GM21360 (cell line): Measurements from ENCODE around the gene CUX1.
"Not testable (repeated sequence)": the region's sequence is repeated elsewhere in the genome, so short reads cannot be mapped to it uniquely, and the experiment has no call there.

ENCODE experiments used
- ATAC-seq: cut with Tn5 transposase; IDR thresholded peaks from one replicate; pipeline ENCODE4 v1.9.1; 2021; ENCODE audit warnings: mild to moderate bottlenecking, moderate library complexity; ENCODE audit not compliant: unreplicated experiment

CUX1 gene

GRCh38 chr7:102292813-102293798 lies 475.7 kb downstream of the CUX1 start:
- no peak for ATAC-seq

GRCh38 chr7:102294589-102294988 lies 477.2 kb downstream of the CUX1 start:
- no peak for ATAC-seq

- ATAC-seq, result no peak
These were observed 478.1 kb downstream of the CUX1 start for GRCh38 chr7:102295346-102296178.

GRCh38 chr7:102296179-102296438 lies 478.7 kb downstream of the CUX1 start:
- ATAC-seq, result no peak

GRCh38 chr7:102296514-102296913 lies 479.1 kb downstream of the CUX1 start:
- ATAC-seq, result no peak

GRCh38 chr7:102297487-102298218 lies 480.2 kb downstream of the CUX1 start:
- ATAC-seq, result no peak

GRCh38 chr7:102300643-102301221 lies 483.3 kb downstream of the CUX1 start:
- no peak for ATAC-seq

- ATAC-seq, result not testable (repeated sequence)
These were observed 483.9 kb downstream of the CUX1 start for GRCh38 chr7:102301367-102301766.

- ATAC-seq, result no peak
These were observed 484.6 kb downstream of the CUX1 start for GRCh38 chr7:102302025-102302424.

- no peak for ATAC-seq
These were observed 486.4 kb downstream of the CUX1 start for GRCh38 chr7:102303669-102304422.

- no peak for ATAC-seq
These were observed 487.2 kb downstream of the CUX1 start for GRCh38 chr7:102304668-102305067.

GRCh38 chr7:102305414-102306268 lies 488.2 kb downstream of the CUX1 start:
- no peak for ATAC-seq

GRCh38 chr7:102306916-102307677 lies 489.7 kb downstream of the CUX1 start:
- ATAC-seq, result peak; percentile 62

GRCh38 chr7:102310414-102310815 lies 493.0 kb downstream of the CUX1 start:
- no peak for ATAC-seq

GRCh38 chr7:102312317-102312716 lies 494.9 kb downstream of the CUX1 start:
- ATAC-seq, result no peak

- ATAC-seq, result no peak
These were observed 496.8 kb downstream of the CUX1 start for GRCh38 chr7:102313997-102314780.

GRCh38 chr7:102317231-102318059 lies 500.0 kb downstream of the CUX1 start:
- ATAC-seq, result no peak
